ENCODE measurements around the gene KHK.

Gene KHK

GRCh38 chr2:27081984-27082772, 4.4 kb upstream of the KHK start:
- no peak for DNase-seq (ENCODE audit: low spot score)

GRCh38 chr2:27082773-27083409, 3.7 kb upstream of the KHK start:
- DNase-seq (ENCODE audit: low spot score), result no peak

- DNase-seq (ENCODE audit: low spot score), result no peak
Measured at GRCh38 chr2:27083410-27084296, 2.9 kb upstream of the KHK start.

GRCh38 chr2:27084297-27085061, 2.1 kb upstream of the KHK start:
- DNase-seq (ENCODE audit: low spot score), result no peak

- DNase-seq (ENCODE audit: low spot score), result no peak
Measured at GRCh38 chr2:27085062-27085672, 1.4 kb upstream of the KHK start.

- no peak for DNase-seq (ENCODE audit: low spot score)
Measured at GRCh38 chr2:27085673-27086089, 891 bp upstream of the KHK start.

- DNase-seq (ENCODE audit: low spot score), result no peak
Measured at GRCh38 chr2:27086090-27086723, 365 bp upstream of the KHK start.

GRCh38 chr2:27087823-27088410, 1.3 kb downstream of the KHK start:
- DNase-seq (ENCODE audit: low spot score), result no peak

GRCh38 chr2:27088634-27089033, 2.1 kb downstream of the KHK start:
- no peak for DNase-seq (ENCODE audit: low spot score)

- DNase-seq (ENCODE audit: low spot score), result no peak
Measured at GRCh38 chr2:27089111-27089954, 2.8 kb downstream of the KHK start.

- no peak for DNase-seq (ENCODE audit: low spot score)
Measured at GRCh38 chr2:27091746-27092695, 5.4 kb downstream of the KHK start.

GRCh38 chr2:27092696-27093429, 6.3 kb downstream of the KHK start:
- DNase-seq (ENCODE audit: low spot score), result no peak

GRCh38 chr2:27093430-27094352, 7.1 kb downstream of the KHK start:
- no peak for DNase-seq (ENCODE audit: low spot score)

- DNase-seq (ENCODE audit: low spot score), result no peak
Measured at GRCh38 chr2:27094353-27094984, 7.9 kb downstream of the KHK start.

GRCh38 chr2:27095427-27095744, 8.8 kb downstream of the KHK start:
- no peak for DNase-seq (ENCODE audit: low spot score)
